Measurements from ENCODE around the gene NEURL4.
A peak's percentile ranks its signal among the peaks of the same experiment; 100 is the strongest.

NEURL4 gene

DNA sequence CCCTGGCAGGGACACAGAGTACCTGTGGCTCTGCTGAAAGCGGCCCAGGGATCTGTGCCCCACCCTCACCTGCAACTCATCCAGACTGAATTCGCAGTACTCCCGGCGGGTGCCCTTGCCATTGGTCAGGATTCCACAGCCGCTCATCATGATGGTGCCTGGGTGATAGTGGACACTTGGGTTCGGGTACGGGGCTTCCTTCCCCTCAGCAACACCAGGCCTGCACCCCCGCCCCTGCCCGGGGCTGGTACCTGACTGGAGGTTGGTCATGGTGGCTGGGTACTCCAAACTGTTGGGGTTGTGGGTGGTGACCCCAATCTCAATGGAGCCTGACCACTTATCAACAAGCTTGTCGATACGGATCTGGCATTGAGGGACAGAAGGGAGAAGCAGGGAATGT is 2.9 kb downstream of the NEURL4 start:
- no peak overlapping the region for H3K27ac Mint-ChIP-seq
- peaks cover 26 to 28% of the 10 kb centered on the region in 2 donors for H3K4me1 Mint-ChIP-seq (ENCODE audit: low read depth in 2 of 2)
- ATAC-seq (replicated peaks), result no peak
- no peak for DNase-seq
- H3K4me3 Mint-ChIP-seq, result no peak overlapping the region
- no peaks in the 10 kb centered on the region for H3K9me3 Mint-ChIP-seq
- no peaks in the 10 kb centered on the region for H3K27me3 Mint-ChIP-seq
- H3K36me3 Mint-ChIP-seq (ENCODE audit: insufficient read depth), result peaks cover 23% of the 10 kb centered on the region

DNA sequence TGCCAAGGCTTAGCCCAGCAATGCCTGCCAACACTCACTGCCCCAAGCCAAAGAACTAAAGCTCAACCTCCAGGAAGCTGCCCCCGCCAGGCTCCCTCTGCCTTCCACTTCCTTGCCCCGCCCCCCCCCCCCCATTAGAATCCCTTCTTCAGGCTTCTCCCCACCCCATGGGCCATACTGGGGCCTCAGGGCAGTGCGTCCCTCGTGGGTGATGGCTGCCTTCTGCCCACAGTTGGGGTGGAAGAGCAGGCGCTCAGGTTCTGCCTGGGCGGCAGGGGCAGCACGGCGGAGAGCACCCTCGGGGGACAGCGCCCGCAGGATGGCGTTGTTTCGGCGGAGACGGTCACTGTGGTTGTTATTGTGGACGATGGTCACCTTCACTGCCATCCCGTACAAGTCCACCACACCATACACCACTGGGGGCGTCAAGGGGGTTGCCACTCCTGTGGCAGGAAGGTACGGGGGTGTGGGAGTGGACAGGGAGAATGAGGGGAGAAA is 4.1 kb downstream of the NEURL4 start:
- peaks cover 30% of the 10 kb centered on the region for H3K36me3 Mint-ChIP-seq (ENCODE audit: insufficient read depth)
- ATAC-seq (replicated peaks), result no peak

DNA sequence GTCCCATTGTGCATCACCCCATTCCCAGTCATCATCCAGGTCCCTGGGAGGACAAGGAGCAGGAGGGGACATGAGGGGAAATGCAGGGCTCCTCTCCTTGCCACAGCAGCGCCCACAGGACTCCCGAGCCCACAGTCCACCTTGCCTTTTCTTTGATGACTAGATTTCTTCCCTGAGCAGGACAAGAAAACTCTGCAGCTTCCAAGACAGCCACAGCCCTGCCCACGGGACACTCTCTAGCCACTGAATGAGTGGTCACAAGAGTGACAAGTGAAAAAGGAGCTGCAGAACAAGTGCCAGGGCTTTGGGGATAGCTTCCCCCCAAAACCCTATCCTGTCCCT is 4.7 kb downstream of the NEURL4 start:
- no peaks in the 10 kb centered on the region for H3K9me3 Mint-ChIP-seq
- H3K36me3 Mint-ChIP-seq (ENCODE audit: insufficient read depth), result peaks cover 27% of the 10 kb centered on the region
- DNase-seq, result no peak
- H3K4me1 Mint-ChIP-seq (ENCODE audit: low read depth in 2 of 2), result peaks cover 17 to 20% of the 10 kb centered on the region in 2 donors
- peak overlapping the region in 1 of 2 donors; percentile 49 for H3K27ac Mint-ChIP-seq
- H3K27me3 Mint-ChIP-seq, result no peaks in the 10 kb centered on the region
- no peak overlapping the region for H3K4me3 Mint-ChIP-seq
- no peak for ATAC-seq (replicated peaks)

More for the DNA sequence above, 4.1 kb downstream of the NEURL4 start:
- Mint-ChIP-seq H3K4me3 (no peak overlapping the region), H3K27ac (no peak overlapping the region), H3K27me3 (no peaks in the 10 kb centered on the region), H3K4me1 (ENCODE audit: low read depth in 2 of 2) (peaks cover 21 to 27% of the 10 kb centered on the region in 2 donors), H3K9me3 (no peaks in the 10 kb centered on the region)
- no peak for DNase-seq

DNA sequence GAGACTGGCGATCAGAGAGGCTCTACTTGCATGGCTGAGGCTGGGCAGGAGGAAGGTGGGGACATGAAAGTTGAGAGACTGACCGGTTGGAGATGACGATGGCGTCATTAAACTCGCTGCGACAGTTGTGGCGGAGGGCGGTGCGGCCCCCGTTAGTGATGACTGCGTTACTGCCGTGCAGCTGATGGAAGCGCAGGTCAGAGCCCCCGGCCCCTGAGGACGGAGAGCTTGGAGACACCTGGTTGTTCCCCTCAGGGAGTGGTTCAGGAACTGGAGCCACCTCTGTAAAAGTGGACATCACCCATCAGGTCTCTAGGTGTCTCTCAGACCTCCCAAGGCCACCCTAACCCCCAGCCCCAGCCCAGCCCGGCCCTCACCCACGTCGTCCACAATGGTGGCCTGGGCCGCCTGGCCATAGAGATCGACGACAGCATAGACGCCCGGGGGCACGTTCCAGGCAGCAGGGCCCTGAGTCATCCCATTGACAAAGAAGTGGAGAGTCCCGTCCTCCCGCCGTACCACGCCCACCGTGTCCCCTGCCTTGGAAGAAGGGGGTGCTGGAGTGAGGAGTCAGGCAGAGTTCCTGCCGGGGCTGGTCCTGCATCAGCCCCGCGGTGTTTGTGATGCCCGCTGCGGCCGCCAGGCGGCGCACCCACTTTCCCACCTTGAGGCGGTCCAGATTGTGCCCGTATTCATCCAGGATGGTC is 5.3 kb downstream of the NEURL4 start:
- Mint-ChIP-seq H3K36me3 (ENCODE audit: insufficient read depth) (peaks cover 23% of the 10 kb centered on the region), H3K27ac (peak overlapping the region in 1 of 2 donors; percentile 49), H3K4me3 (no peak overlapping the region), H3K9me3 (no peaks in the 10 kb centered on the region), H3K4me1 (ENCODE audit: low read depth in 2 of 2) (peaks cover 16 to 19% of the 10 kb centered on the region in 2 donors), H3K27me3 (no peaks in the 10 kb centered on the region)
- DNase-seq, result peak; percentile 65 to 79 (median 66)
- ATAC-seq (replicated peaks), result peak; percentile 47

DNA sequence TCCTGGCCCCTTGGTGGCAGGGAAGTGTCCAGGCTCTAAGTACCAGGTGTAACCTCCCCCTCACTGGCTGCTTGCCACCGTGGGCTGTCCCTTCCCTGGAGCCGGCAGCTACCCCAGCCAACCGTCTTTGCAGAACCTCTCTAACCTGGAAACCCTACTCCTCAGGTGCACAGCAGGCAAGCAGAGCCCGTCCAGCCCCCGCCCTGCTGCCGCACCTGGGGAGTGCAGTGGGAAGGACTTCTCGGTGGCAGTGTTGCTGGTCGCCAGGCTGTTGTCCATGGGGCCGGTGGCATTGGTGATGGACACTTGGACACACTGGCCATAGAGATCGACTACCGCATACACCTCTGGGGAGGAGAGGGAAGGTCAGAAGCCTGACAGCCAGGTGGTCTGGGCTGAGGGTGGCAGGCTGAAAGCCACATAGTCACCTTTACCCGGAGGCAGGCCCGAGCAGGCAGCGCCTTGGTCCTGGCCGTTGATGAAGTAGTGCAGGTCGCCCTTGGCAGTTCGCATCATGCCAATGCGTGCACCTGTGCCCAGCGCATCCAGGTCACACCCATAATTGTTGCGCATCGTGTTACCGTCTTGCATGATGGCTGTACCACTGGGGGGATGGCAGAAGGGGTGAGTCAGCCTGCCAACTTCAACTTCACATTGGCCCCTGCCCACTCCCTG is 6.5 kb downstream of the NEURL4 start:
- no peaks in the 10 kb centered on the region for H3K9me3 Mint-ChIP-seq
- H3K4me3 Mint-ChIP-seq, result no peak overlapping the region
- peaks cover 20% of the 10 kb centered on the region for H3K36me3 Mint-ChIP-seq (ENCODE audit: insufficient read depth)
- no peak for DNase-seq
- ATAC-seq (replicated peaks), result no peak
- no peak overlapping the region for H3K27ac Mint-ChIP-seq
- H3K4me1 Mint-ChIP-seq (ENCODE audit: low read depth in 2 of 2), result peaks cover 5 to 7% of the 10 kb centered on the region in 2 donors
- H3K27me3 Mint-ChIP-seq, result no peaks in the 10 kb centered on the region

DNA sequence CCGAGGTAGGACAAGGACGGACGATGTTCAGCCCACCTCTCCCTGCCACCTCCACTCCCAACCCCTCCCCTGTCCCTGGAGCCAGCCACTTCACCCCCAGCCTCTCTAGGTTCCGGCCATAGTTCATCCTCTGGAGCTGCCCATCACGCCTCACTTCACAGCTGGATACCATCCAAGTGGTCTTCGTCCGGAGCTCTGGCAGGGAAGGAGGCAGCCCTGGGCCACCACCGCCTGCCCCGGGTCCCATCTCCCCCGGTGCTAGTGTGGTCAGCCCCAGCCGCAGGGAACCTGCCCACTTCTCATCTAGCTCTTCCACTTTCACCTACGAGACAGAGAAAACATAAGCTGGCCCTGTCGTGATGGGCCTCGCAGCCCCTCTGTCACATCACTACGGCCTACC is 7.7 kb downstream of the NEURL4 start:
- Mint-ChIP-seq H3K4me1 (ENCODE audit: low read depth in 2 of 2) (peaks cover 5 to 6% of the 10 kb centered on the region in 2 donors), H3K9me3 (no peaks in the 10 kb centered on the region), H3K36me3 (ENCODE audit: insufficient read depth) (peaks cover 21% of the 10 kb centered on the region), H3K4me3 (no peak overlapping the region), H3K27me3 (no peaks in the 10 kb centered on the region), H3K27ac (no peak overlapping the region)
- DNase-seq (no peak), ATAC-seq (replicated peaks) (no peak)

DNA sequence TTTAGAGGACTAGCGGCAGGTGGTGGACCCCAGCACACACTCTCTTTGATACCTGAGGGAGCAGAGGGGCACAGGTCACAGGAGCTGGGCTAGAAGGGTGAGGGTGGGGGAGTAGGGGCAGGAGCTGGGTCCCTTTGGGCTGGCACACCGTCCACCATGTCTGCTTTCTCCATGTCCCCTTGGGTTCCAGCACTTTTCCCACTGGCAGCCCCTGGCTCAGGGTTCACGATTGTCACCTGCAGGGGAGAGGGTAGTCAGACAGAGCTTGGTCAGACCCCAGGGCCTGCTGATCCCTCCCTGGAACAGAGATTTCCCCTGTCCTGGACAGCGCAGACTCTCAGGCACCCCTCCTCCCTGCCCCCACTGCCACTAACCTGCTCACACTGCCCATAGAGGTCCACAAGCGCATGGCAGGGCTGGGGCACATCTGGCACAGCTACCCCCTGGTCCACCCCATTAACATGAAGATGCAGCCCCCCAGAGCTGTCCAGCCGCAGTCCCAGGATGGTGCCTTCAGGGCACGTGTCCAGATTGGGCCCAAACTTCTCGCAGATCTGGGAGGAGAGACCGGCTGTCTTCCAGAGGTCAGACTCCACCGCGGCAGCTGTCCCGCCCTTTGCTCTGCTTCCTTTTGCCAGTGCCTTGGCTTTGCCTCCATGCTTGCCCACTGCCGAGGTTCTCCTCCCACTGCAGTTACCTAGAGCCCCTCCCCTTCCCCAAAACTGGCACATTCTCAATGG is 10.8 kb downstream of the NEURL4 start:
- peak overlapping the region in 1 of 2 donors; percentile 85 for H3K27ac Mint-ChIP-seq
- H3K4me1 Mint-ChIP-seq (ENCODE audit: low read depth in 2 of 2), result peaks cover 18 to 24% of the 10 kb centered on the region in 2 donors
- H3K27me3 Mint-ChIP-seq, result no peaks in the 10 kb centered on the region
- H3K9me3 Mint-ChIP-seq, result no peaks in the 10 kb centered on the region
- ATAC-seq (replicated peaks) (no peak), DNase-seq (no peak)
- H3K36me3 Mint-ChIP-seq (ENCODE audit: insufficient read depth), result peaks cover 45% of the 10 kb centered on the region
- H3K4me3 Mint-ChIP-seq, result no peak overlapping the region

DNA sequence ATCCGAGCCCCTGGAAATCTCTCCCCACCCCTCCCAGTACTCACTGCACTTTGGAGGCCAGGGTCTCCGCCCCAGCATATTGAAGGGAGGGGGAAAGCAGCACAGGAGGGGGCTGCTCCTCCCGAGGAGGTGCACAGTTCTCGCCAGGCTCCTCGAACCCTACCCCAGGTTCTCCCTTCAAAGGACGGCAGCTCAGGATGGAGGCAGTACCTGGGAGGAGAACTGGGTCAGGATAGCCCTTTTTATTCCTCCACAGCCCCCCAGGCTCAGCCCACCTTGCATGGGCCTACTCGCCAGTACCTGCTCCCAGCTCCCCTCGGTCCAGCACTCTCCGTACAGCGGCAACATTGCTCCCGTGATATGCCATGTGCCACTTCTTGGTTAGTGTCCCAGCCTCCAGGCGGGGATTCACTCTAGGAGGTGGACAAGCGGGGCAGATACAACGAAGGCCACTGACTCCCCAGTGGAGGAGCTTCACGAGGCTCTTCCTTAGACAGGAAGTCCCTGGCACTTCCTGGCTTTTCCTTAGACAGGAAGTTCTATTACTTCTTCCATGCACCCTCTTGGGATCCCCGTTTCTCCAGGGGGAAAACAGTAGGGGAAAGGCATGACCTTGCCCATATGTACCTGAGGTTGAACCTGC is 11.9 kb downstream of the NEURL4 start:
- DNase-seq (no peak), ATAC-seq (replicated peaks) (no peak)
- Mint-ChIP-seq H3K27ac (peak overlapping the region in 1 of 2 donors; percentile 85), H3K4me3 (peak overlapping the region in 1 of 2 donors; percentile 65), H3K27me3 (no peaks in the 10 kb centered on the region), H3K9me3 (no peaks in the 10 kb centered on the region), H3K36me3 (ENCODE audit: insufficient read depth) (peaks cover 55% of the 10 kb centered on the region), H3K4me1 (ENCODE audit: low read depth in 2 of 2) (peaks cover 26 to 34% of the 10 kb centered on the region in 2 donors)

DNA sequence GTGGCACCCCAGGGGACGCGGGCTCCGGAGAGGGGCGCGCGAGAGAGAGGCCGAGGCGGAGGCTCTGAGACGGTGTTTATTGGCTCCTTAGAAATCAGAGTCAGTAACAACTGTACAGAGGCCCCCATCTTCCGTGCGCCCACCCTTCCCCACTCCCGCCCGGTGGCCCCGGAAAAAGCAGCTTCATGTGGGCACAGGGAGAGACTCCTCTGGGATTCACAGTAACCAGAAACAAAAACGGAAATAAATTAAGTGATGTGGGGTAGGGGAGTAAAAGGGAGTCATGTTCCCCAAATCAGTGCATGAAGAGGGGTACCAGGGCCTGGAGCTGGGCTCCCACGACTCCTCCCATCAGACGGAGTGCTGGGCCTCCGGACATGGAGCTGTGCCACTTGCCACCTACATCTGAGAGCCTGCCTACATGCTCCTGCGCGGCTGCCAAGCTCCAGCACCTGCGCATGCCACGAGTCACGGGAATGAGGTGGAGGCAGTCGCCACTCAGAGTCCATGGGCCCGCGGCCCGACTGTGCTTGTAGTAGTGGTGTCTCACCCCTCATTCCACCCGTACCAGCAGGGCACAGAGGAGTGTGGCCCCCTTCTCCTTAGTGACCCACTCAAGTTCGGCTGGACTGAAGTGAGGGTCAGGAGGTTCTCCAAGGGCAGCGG is 13.4 kb downstream of the NEURL4 start:
- Mint-ChIP-seq H3K9me3 (no peaks in the 10 kb centered on the region), H3K27ac (peak overlapping the region; percentile 96), H3K4me1 (ENCODE audit: low read depth in 2 of 2) (peaks cover 37 to 43% of the 10 kb centered on the region in 2 donors), H3K4me3 (peak overlapping the region; percentile 90 to 93), H3K36me3 (ENCODE audit: insufficient read depth) (peaks cover 60% of the 10 kb centered on the region), H3K27me3 (no peaks in the 10 kb centered on the region)
- ATAC-seq (replicated peaks) (no peak), DNase-seq (no peak)

DNA sequence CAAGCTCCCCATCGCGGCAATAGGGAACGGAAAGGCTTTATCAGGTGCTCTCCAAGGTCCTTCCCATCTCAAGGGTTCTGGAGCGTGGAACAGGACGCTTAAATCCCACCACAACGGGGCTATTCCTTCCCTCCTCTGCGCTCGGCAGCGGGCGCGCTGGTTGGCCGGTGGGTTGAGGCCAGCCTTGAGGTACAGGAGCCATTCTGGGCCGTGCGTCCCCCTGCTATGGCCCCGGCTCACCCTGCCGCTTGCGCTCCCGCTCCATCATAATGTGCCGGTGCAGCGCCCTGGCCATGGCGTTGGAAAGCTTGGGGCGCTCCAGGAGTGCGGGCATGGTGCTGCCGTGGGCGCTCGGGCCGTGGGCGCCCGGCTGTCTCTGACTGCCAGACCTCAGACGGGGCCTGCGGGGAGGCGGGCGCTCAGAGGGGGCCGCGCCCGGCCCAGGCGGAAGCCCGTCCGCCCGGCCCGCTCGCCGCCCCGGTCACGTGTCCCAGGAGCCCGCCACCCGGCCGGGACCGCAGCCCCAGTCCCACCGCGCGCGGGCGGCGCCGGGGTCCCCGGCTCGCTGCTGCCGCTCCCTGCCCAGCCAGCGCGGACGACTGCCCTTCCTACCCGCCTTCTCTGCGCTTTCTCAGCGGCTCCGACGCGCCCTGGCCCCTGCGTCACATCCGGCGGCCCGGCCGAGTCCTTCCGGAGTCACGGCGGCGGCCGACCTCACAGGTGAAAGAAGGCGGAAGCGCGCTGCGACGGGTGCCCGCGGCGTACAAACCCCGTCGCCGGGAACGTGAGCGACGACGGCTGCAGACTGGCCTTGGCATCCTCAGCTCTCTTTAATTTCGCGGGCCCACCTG is 14.2 kb downstream of the NEURL4 start, which contains the start of gene GPS2:
Gene GPS2 (minus strand): TSS at position 642 of the 851 bp plus-strand sequence. CDS start 308 bp downstream, at position 334.
- H3K4me1 Mint-ChIP-seq (ENCODE audit: low read depth in 2 of 2), result peaks cover 44 to 51% of the 10 kb centered on the region in 2 donors
- peak; percentile 91 for ATAC-seq (replicated peaks)
- DNase-seq, result peak; percentile 93 to 95 (median 93)
- peaks cover 62% of the 10 kb centered on the region for H3K36me3 Mint-ChIP-seq (ENCODE audit: insufficient read depth)
- no peaks in the 10 kb centered on the region for H3K27me3 Mint-ChIP-seq
- no peaks in the 10 kb centered on the region for H3K9me3 Mint-ChIP-seq
- peak within 1 kb of the TSS; percentile 90 to 93 for H3K4me3 Mint-ChIP-seq
- peak within 1 kb of the TSS; percentile 96 for H3K27ac Mint-ChIP-seq

DNA sequence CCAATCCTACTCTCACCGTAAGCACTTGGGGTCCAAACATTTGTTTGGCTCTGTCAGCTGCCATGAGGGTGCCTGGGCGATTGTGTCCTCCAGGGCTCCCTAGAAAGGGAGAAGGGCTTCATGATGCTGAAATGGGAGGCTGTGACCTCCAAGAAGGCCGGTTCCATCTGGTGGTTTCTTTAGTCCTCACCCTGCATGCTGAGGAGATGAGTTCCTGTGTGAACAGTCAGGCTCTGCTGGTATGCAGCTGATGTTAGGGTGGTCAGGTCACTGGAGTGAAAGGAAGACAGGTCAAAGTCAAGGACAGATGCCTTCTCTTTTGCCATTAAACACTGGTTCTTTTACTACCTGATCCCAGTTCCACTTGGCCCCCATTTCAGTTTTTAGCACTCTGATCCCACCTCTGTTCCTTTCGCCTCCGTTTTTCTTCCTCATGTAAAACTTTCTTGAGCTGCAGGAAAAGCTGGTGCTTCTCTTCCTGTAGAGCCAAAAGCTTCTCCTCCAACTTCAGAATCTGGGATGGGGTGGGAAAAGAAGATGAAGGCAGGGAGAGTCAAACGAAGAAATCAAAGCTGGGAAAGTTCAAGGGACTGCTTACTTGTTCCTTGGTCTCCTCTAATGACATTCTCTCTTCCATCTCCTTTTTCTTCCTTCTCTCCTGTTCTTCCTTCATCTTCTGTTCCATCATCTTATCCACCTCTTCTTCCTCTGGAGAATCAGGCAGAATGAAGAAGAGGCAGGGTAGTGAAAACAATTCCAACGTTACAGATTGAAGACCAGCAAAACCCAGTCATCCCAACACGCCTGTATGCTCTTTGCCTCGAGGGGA is 15.0 kb downstream of the NEURL4 start:
- Mint-ChIP-seq H3K27me3 (no peaks in the 10 kb centered on the region), H3K27ac (peak overlapping the region; percentile 96), H3K4me3 (peak overlapping the region; percentile 90 to 93), H3K36me3 (ENCODE audit: insufficient read depth) (peaks cover 70% of the 10 kb centered on the region), H3K9me3 (no peaks in the 10 kb centered on the region), H3K4me1 (ENCODE audit: low read depth in 2 of 2) (peaks cover 51 to 59% of the 10 kb centered on the region in 2 donors)
- no peak for ATAC-seq (replicated peaks)
- no peak for DNase-seq
